Forelimb muscle (tissue), 1 donor: ENCODE data around the gene KLHL29. TPM values are rescaled to one million over a fixed set of nuclear protein-coding genes. Genes with fewer than 3 reads are reported as not detected.

Source experiments
- DNase-seq: peaks from one replicate; pipeline ENCODE4 v3.0.0-alpha.2; 2013; ENCODE audit warnings: low read depth
- polyA plus RNA-seq: library from polyadenylated mRNA; unstranded; fragments of 120-200 nt; gene quantifications from one replicate; pipeline ENCODE4 v1.2.1, GENCODE V29; 2013; ENCODE audit not compliant: insufficient read length

Gene KLHL29
- polyA plus RNA-seq, 1 donor, result 7.3 TPM

- no peak for DNase-seq
Observed at GRCh38 chr2:23475473-23475872, 90.5 kb downstream of the KLHL29 start.

DNA sequence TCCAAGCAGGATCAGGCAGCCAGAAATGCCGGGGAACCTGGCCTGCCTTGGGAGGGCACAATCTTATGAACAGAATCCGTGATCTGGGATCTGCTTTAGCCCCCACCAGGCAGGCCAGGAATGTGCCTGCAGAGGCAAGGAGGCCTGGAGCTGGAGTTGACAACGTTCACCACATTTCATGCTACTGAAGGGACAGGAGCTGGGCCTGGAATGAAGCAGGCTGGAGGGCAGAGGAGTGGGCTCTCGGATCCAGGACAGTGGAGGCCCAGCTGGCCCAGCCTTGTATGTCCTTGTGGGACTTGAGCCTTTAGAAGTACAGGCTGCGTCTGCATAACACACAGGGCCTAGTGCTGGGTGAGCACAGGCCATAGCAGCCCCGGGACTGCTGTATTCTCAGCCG lies 91.8 kb downstream of the KLHL29 start:
- no peak for DNase-seq

DNA sequence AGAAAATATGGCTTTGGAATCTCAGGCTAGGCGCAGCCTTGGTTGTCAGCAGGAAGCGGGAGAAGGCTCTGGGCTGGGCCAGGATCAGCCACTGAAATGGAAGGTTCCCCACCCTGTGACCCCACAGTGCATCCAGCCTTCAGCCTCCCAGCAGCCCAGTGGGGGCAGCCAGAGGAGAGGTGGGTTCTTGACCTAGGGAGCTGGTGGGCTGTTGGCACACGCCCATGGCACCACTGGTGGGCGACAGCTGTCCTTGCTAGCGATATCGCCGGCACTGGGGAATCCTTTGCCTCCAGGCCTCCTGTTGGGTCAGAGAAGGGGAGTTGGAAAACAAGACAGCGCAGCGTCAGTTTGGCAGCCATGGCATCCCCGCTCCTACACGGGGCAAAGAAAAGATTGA lies 92.4 kb downstream of the KLHL29 start:
- DNase-seq, result no peak

DNA sequence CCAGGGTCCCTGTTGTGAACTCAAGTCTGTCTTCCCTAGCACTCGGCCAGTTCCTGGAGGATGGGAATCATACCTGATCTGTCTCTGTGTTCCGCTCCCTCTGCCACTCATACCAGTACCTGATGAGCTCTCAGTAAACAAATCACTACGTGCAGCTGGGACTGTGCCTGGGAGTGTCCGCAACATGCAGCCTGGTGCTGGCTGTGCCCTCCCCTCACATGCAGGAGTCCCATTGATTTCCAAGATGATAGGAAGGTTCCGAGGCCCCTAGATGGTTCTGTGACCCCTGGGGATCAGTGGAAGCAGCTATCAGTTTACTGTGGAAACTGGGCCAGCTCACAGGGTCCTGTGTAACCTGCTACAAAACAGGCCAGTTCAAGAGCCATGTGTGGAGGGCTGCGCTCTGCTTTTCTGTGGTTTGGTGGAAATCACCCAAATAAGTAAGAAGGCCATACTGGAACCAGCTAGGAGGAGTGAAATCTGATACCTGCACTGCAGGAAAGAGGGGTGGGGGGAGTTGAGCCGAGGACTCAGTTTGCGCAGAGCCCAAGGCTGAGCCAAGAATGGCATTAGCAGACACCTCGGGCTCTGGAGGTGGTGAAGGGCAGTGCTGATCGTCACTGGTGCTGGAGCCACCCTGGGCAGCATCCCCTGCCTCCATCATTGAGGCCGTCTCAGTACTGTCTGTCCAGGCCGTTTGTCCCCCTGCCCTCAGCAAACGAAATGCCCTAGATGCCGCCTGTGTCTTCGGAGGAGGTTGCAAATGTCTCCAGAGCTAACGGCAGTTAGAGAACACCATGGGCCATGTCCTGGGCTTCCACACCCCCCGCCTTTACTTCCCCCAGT lies 93.3 kb downstream of the KLHL29 start:
- no peak for DNase-seq

- DNase-seq, result no peak
Observed at GRCh38 chr2:23478933-23479683, 94.1 kb downstream of the KLHL29 start.

DNA sequence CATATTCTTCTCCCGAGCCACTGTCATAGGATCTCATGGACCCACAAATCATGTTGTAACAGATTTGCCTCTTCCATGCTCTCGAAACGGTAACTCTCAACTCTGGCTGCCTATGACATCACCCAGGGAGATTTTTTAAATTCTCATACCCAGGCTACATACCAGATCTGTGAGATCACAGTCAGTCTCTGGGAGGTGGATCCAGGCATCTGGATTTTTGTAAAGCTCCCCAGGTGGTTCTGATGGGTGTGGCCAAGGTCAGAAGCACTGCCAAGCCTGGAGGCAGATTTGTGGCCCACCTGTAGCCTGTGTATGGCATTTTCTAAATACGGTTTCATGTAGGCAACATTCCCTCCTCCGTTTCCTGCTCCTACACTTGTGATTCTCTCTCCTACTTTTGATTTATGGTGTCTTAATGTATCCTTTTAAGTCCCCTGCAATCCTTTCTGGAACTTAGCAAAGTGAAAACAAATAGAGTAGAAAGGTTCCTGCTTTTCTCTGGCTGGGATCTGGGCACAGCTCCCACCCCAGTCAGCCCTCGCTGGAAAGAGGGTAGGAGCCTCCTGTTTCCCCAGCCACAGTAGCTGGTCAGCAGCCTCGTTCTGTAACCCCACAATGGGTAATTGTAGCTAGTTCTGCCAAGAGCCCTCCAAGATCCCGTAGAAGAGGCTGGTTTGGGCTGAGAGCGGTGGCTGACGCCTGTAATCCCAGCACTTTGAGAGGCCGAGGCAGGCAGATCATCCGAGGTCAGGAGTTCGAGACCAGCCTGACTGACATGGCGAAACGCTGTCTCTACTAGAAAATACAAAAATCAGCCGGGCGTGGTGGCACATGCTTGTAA lies 96.2 kb downstream of the KLHL29 start:
- no peak for DNase-seq

DNA sequence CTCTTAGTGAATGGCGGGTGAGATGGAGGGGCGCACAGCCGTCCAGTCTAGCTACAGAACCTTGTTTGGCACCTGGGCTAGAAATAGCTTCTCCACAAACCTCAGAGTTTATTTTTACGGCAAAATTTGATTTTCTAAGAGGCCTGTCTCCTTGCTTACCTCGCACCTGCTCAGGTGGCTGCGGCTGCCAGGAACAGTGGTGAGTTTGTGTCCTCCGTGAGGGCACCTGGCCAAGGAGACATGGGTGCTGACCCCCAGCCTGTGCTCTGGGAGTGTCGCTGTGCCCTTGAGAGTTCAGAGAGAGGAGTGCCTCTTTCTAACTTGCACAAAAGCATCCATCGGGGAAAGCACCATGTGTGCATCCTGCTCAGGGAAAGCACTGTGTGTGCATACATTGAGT lies 97.2 kb downstream of the KLHL29 start:
- DNase-seq, result no peak

GRCh38 chr2:23482607-23483006 lies 97.6 kb downstream of the KLHL29 start:
- no peak for DNase-seq

GRCh38 chr2:23483791-23484190 lies 98.8 kb downstream of the KLHL29 start:
- DNase-seq, result no peak

- no peak for DNase-seq
Observed at GRCh38 chr2:23484275-23484674, 99.3 kb downstream of the KLHL29 start.

GRCh38 chr2:23484767-23485166 lies 99.8 kb downstream of the KLHL29 start:
- no peak for DNase-seq

- no peak for DNase-seq
Observed at GRCh38 chr2:23485261-23485660, 100.3 kb downstream of the KLHL29 start.

DNA sequence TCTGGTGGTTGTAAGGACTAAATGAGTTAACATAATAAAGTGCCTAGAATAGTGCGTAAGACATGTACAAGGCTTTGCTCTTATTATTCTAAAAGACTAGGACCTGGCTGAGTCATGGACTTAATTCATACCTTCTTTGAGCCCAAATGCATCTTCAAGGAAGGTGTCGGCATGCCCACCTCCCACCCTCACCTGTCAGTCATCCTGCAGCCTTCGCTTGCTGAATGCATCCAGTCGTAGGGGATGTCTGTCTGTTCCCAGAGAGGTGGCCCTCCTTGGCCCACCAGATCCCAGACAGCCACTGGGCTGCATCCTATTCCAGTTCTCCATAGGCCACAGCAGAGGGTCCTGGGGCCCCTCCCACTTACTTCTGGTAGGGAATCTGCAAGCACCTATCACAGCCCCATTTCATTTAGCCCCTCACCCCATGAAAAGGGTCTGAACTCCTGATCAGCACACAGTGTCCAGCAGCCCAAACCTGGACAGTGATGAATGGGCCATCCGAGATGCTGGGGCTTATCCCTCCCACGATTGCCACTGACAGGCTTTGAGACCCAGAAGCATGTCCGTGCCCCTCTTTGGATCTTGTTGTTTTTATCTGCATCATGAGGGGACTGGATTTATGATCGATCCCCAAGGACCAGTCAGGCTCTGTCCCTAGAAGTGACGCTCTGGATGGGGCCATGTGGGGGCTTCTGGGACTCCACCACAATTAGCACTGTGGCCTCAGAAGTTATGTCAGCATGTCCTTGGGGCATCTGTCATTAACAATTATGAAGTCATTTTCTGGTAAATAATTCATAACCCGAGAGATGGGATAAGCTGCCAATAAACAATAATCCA lies 101.1 kb downstream of the KLHL29 start:
- no peak for DNase-seq

GRCh38 chr2:23486684-23487075 lies 101.7 kb downstream of the KLHL29 start:
- no peak for DNase-seq

DNA sequence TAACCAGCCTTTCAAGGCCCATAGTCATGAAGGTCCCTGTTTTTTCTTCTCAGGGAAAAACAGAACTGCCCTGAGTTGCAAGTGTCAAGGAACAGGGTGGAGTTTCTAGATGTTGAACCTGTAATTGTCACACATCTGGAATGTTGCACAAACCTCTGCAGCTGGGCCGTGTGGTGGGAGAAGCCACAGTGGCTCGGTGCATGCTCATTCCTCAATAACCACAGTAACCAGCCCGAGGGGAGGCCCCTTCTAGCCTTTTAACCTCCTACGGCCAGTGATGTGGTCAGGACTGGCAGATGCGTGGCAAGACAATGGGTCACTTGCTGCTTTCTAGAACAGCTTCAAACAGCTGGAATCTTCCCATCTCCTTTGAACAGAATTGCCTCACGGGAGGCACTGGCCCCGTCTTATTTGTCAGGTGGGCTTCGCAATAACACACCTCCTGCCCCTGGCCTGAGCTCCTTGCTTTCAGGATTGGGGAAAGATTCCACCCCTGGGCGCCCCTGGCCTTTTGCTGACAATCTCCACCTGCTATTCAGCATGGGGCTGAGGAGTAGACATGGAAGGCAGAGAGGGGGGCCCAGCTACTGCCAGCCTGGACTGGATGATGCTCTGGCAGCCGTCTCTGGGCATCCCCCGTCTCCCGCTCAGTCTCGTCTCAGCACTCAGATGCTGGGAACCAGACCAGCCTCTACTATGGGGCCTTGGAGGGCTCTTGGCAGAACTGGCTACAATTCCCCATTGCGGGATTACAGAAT lies 102.9 kb downstream of the KLHL29 start:
- DNase-seq, result no peak

GRCh38 chr2:23488584-23488983 lies 103.6 kb downstream of the KLHL29 start:
- no peak for DNase-seq

DNA sequence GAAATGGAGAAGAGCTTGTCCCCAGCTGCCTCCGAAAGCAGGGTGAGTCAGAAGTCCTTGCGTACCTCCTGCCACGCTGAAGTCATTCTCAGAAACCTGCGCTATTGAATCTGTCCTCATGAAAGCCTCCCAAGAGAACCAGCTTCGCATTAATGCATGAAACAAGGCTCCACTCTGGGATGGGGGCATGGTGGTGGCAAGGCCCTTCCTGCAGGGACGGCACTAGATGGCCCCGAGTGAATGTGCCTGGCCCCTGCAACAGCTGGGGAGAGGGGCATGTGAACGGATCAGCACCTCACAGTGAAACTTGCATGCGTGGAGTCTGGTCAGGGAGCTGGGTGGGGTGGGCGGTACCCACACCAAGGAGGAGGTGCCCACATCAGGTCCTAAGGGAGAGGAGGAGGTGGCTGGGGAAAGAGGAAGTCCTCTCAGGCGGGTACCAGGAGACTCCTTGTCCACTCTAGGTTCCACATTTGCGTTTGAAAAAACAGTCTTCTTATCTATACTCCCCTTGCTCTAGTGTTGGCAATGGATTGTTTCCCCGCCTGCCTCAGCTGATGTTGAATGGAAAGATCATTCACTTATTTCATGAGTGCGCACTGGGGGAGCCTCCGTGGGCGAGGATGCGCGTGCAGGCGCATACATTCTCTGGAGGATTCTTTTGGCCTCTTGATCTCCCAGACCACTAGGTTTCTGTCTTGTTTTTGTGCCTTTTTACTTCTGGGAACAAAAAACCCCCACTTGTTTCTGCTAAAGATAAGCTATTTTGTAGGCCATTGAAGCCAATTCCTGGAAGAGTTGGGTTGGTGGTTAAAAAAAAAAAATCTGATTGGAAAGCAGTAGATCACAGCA lies 104.7 kb downstream of the KLHL29 start:
- DNase-seq, result no peak

DNA sequence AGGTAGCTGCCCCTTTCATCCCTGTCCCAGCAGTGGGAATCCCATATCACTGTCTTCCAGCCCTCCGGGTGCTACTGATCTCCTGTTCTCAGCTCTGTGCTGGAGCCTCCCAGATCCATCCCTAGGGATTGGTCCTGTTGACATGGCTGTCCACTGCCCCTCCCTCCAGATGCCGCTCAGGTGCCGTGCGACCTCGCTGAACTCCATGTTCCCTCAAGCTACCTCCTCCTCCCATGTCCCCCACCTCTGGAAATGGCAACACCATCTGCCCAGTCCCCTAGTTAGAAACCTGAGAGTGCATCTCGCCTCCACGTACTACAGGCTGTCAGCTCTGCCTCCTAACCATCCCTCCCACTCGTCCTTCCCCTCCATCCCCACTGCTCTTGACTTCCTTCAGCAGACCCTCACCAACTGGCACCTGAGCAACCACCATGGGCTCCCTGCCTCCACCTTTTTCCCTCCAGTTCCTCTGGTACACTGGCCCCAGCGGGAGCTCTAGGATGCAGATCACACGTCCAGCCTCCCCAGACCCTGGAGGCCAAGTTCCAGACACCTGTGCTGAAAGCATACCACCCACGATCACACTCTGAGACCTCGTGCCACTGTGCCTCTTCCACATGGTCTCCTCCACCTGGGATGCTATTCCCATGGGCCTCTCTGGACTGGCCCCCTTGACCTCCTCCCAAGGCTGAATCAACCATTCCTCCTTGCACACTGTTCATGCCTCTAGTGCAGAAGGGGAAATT lies 106.8 kb downstream of the KLHL29 start:
- DNase-seq, result no peak

- DNase-seq, result no peak
Observed at GRCh38 chr2:23492337-23492675, 107.3 kb downstream of the KLHL29 start.
